SK-N-MC (cell line): ENCODE data around the gene LCN1.
"Not testable (repeated sequence)": the region's sequence is repeated elsewhere in the genome, so short reads cannot be mapped to it uniquely, and the experiment has no call there.

Source experiments
- DNase-seq: peaks from one replicate; pipeline ENCODE4 v3.0.0-alpha.2; 2011; ENCODE audit warnings: low read depth, low spot score
- H3K27ac ChIP-seq: fragments of 200-600 bp; sonication (generic); 2 replicates; pipeline ENCODE4 v1.5.1; 2016; ENCODE audit warnings: mixed run types
- H3K36me3 ChIP-seq: fragments of 200-600 bp; sonication (generic); 2 replicates; pipeline ENCODE4 v1.6.1; 2017; ENCODE audit warnings: antibody characterized with exemption, low read length, mixed read lengths; ENCODE audit not compliant: insufficient read depth
- H3K4me3 ChIP-seq: fragments of 200-600 bp; sonication (generic); 2 replicates; pipeline ENCODE4 v1.5.1; 2016
- H3K9ac ChIP-seq: fragments of 200-600 bp; sonication (generic); 2 replicates; pipeline ENCODE4 v1.8.0; 2017; ENCODE audit warnings: mixed run types, mixed read lengths; ENCODE audit not compliant: insufficient read length
- H3K9me3 ChIP-seq: fragments of 200-600 bp; sonication (generic); 2 replicates; pipeline ENCODE4 v1.6.1; 2017; ENCODE audit warnings: low read depth, mild to moderate bottlenecking, antibody characterized with exemption, low read length, moderate library complexity, mixed read lengths
- EZH2 ChIP-seq: fragments of 200-600 bp; sonication (generic); IDR thresholded peaks from one replicate; pipeline ENCODE4 v1.6.1; 2017; ENCODE audit warnings: antibody characterized with exemption
- FOXP2 ChIP-seq: optimal IDR thresholded peaks from 2 replicates; pipeline ENCODE3; 2011; ENCODE audit warnings: mild to moderate bottlenecking, moderate library complexity; ENCODE audit not compliant: insufficient read depth; ENCODE audit errors: extremely low read length, control extremely low read depth
- POLR2AphosphoS5 ChIP-seq: IDR thresholded peaks from 2 replicates; pipeline ENCODE4 v1.6.1; 2012; ENCODE audit warnings: mild to moderate bottlenecking, low read depth, low read length, borderline replicate concordance

The LCN1 gene

GRCh38 chr9:135522931-135523330, 1.7 kb downstream of the LCN1 start:
- H3K9me3 ChIP-seq: no peaks in the 10 kb centered on the region
- no peak for TF ChIP-seq EZH2
- no peak for TF ChIP-seq FOXP2
- no peak for TF ChIP-seq POLR2AphosphoS5
- DNase-seq: no peak
- no peak overlapping the region for H3K4me3 ChIP-seq
- H3K9ac ChIP-seq: no peak overlapping the region
- no peak overlapping the region for H3K27ac ChIP-seq
- H3K36me3 ChIP-seq: no peaks in the 10 kb centered on the region

GRCh38 chr9:135523521-135524129, 2.4 kb downstream of the LCN1 start:
- no peak overlapping the region for H3K9ac ChIP-seq
- no peak for TF ChIP-seq POLR2AphosphoS5
- no peak for TF ChIP-seq FOXP2
- no peak for TF ChIP-seq EZH2
- H3K27ac ChIP-seq: no peak overlapping the region
- DNase-seq: no peak
- no peaks in the 10 kb centered on the region for H3K36me3 ChIP-seq
- no peak overlapping the region for H3K4me3 ChIP-seq
- no peaks in the 10 kb centered on the region for H3K9me3 ChIP-seq

GRCh38 chr9:135524130-135524861, 3.1 kb downstream of the LCN1 start:
- Histone ChIP-seq H3K36me3 (no peaks in the 10 kb centered on the region), H3K9ac (no peak overlapping the region), H3K9me3 (no peaks in the 10 kb centered on the region), H3K4me3 (no peak overlapping the region), H3K27ac (no peak overlapping the region)
- TF ChIP-seq FOXP2 (no peak), POLR2AphosphoS5 (no peak), EZH2 (no peak)
- DNase-seq: no peak

- TF ChIP-seq FOXP2: no peak
- no peak for TF ChIP-seq EZH2
- no peak for TF ChIP-seq POLR2AphosphoS5
- H3K9ac ChIP-seq: no peak overlapping the region
- no peak overlapping the region for H3K4me3 ChIP-seq
- H3K36me3 ChIP-seq: no peaks in the 10 kb centered on the region
- no peak overlapping the region for H3K27ac ChIP-seq
- no peak for DNase-seq
- no peaks in the 10 kb centered on the region for H3K9me3 ChIP-seq
Measured at GRCh38 chr9:135525241-135526088, 4.2 kb downstream of the LCN1 start.

GRCh38 chr9:135526089-135526729, 5.0 kb downstream of the LCN1 start:
- DNase-seq: no peak
- no peaks in the 10 kb centered on the region for H3K9me3 ChIP-seq
- H3K9ac ChIP-seq: no peak overlapping the region
- no peak for TF ChIP-seq POLR2AphosphoS5
- TF ChIP-seq EZH2: no peak
- TF ChIP-seq FOXP2: no peak
- H3K4me3 ChIP-seq: no peak overlapping the region
- no peak overlapping the region for H3K27ac ChIP-seq
- no peaks in the 10 kb centered on the region for H3K36me3 ChIP-seq

- no peak overlapping the region for H3K9ac ChIP-seq
- H3K4me3 ChIP-seq: no peak overlapping the region
- H3K36me3 ChIP-seq: no peaks in the 10 kb centered on the region
- TF ChIP-seq POLR2AphosphoS5 (no peak), FOXP2 (no peak), EZH2 (no peak)
- DNase-seq: no peak
- no peaks in the 10 kb centered on the region for H3K9me3 ChIP-seq
- H3K27ac ChIP-seq: no peak overlapping the region
Measured at GRCh38 chr9:135526730-135527571, 5.7 kb downstream of the LCN1 start.

GRCh38 chr9:135528842-135529435, 7.7 kb downstream of the LCN1 start:
- not testable (repeated sequence) for H3K36me3 ChIP-seq, DNase-seq, H3K9me3 ChIP-seq, H3K4me3 ChIP-seq, H3K27ac ChIP-seq, H3K9ac ChIP-seq

- Histone ChIP-seq H3K36me3 (no peaks in the 10 kb centered on the region), H3K9ac (no peak overlapping the region), H3K9me3 (no peaks in the 10 kb centered on the region), H3K27ac (no peak overlapping the region), H3K4me3 (no peak overlapping the region)
- no peak for DNase-seq
- TF ChIP-seq FOXP2 (no peak), EZH2 (no peak), POLR2AphosphoS5 (no peak)
Measured at GRCh38 chr9:135530146-135530545, 8.9 kb downstream of the LCN1 start.
